SK-N-SH treated with all-trans-retinoic acid at 6 μM for 48 hours (cell line): ENCODE data around the gene RBKS.

Experiments
- ATAC-seq: fragments of 200-7000 bp; cut with Tn5 transposase; 3 replicates; pipeline ENCODE4 v1.9.1; 2020; ENCODE audit warnings: mild to moderate bottlenecking, moderate library complexity
- ARNTL ChIP-seq: fragments of 450-650 bp; formaldehyde crosslinking; IDR thresholded peaks from 2 replicates; pipeline ENCODE4 v1.5.0; 2020; ENCODE audit warnings: low read depth, mild to moderate bottlenecking, moderate library complexity, borderline replicate concordance
- BACH2 ChIP-seq: fragments of 250-450 bp; sonication (Bioruptor Pico); IDR thresholded peaks from 2 replicates; pipeline ENCODE4 v1.9.0; 2021; ENCODE audit warnings: mild to moderate bottlenecking, borderline replicate concordance
- CSDC2 ChIP-seq: fragments of 250-450 bp; sonication (Bioruptor Pico); IDR thresholded peaks from 2 replicates; pipeline ENCODE4 v1.5.0; 2020; ENCODE audit warnings: mild to moderate bottlenecking, moderate library complexity
- ESRRG ChIP-seq: fragments of 250-450 bp; sonication (Bioruptor Pico); IDR thresholded peaks from 2 replicates; pipeline ENCODE4 v1.6.1; 2021; ENCODE audit warnings: mild to moderate bottlenecking
- GLIS3 ChIP-seq: fragments of 250-450 bp; sonication (Bioruptor Pico); IDR thresholded peaks from 2 replicates; pipeline ENCODE4 v1.5.0; 2020; ENCODE audit warnings: mild to moderate bottlenecking, moderate library complexity
- ISL1 ChIP-seq: fragments of 250-450 bp; sonication (Bioruptor Pico); IDR thresholded peaks from 2 replicates; pipeline ENCODE4 v2.1.2; 2022; ENCODE audit warnings: mild to moderate bottlenecking, moderate library complexity
- OSR1 ChIP-seq: fragments of 250-450 bp; sonication (Bioruptor Pico); IDR thresholded peaks from 2 replicates; pipeline ENCODE4 v1.8.0; 2022; ENCODE audit warnings: moderate library complexity, mild to moderate bottlenecking, inconsistent platforms
- POU6F1 ChIP-seq: fragments of 250-450 bp; sonication (Bioruptor Pico); IDR thresholded peaks from 2 replicates; pipeline ENCODE4 v1.8.0; 2021; ENCODE audit warnings: low read depth, mild to moderate bottlenecking, moderate library complexity, borderline replicate concordance
- PPARA ChIP-seq: fragments of 250-450 bp; sonication (Bioruptor Pico); IDR thresholded peaks from 2 replicates; pipeline ENCODE4 v1.5.0; 2020; ENCODE audit warnings: mild to moderate bottlenecking, borderline replicate concordance
- RARB ChIP-seq: fragments of 250-450 bp; sonication (Bioruptor Pico); IDR thresholded peaks from 2 replicates; pipeline ENCODE4 v1.8.0; 2021; ENCODE audit warnings: mild to moderate bottlenecking, moderate library complexity
- SNAI2 ChIP-seq: fragments of 250-450 bp; sonication (Bioruptor Pico); IDR thresholded peaks from 2 replicates; pipeline ENCODE4 v1.5.0; 2020; ENCODE audit warnings: mild to moderate bottlenecking, moderate library complexity
- TCF4 ChIP-seq: fragments of 250-450 bp; sonication (Bioruptor Pico); IDR thresholded peaks from 2 replicates; pipeline ENCODE4 v1.8.0; 2021; ENCODE audit warnings: mild to moderate bottlenecking, moderate library complexity, borderline replicate concordance
- TOX ChIP-seq: fragments of 250-450 bp; sonication (Bioruptor Pico); IDR thresholded peaks from 2 replicates; pipeline ENCODE4 v1.8.0; 2021; ENCODE audit warnings: mild to moderate bottlenecking, moderate library complexity, borderline replicate concordance
- ZC3H10 ChIP-seq: fragments of 250-450 bp; sonication (Bioruptor Pico); IDR thresholded peaks from 2 replicates; pipeline ENCODE4 v1.5.1; 2021; ENCODE audit warnings: mild to moderate bottlenecking, moderate library complexity
- ZFP3 ChIP-seq: fragments of 250-450 bp; sonication (Bioruptor Pico); IDR thresholded peaks from 2 replicates; pipeline ENCODE4 v1.5.0; 2020; ENCODE audit warnings: mild to moderate bottlenecking, moderate library complexity
- ZFP30 ChIP-seq: fragments of 450-650 bp; formaldehyde crosslinking; IDR thresholded peaks from 2 replicates; pipeline ENCODE4 v1.5.0; 2022; ENCODE audit warnings: mild to moderate bottlenecking, moderate library complexity
- ZNF565 ChIP-seq: fragments of 450-650 bp; formaldehyde crosslinking; conservative IDR thresholded peaks from 2 replicates; pipeline ENCODE4 v1.5.0; 2020; ENCODE audit warnings: low read depth, mild to moderate bottlenecking, moderate library complexity
- ZNF70 ChIP-seq: fragments of 450-650 bp; formaldehyde crosslinking; IDR thresholded peaks from 2 replicates; pipeline ENCODE4 v1.5.0; 2020; ENCODE audit warnings: mild to moderate bottlenecking, moderate library complexity
- ZNF8 ChIP-seq: fragments of 450-650 bp; formaldehyde crosslinking; IDR thresholded peaks from 2 replicates; pipeline ENCODE4 v1.5.0; 2020; ENCODE audit warnings: mild to moderate bottlenecking, moderate library complexity
- TF ChIP-seq, protein P1 (sequence below): fragments of 250-450 bp; sonication (Bioruptor Pico); IDR thresholded peaks from 2 replicates; pipeline ENCODE4 v1.5.0; 2020; ENCODE audit warnings: mild to moderate bottlenecking, moderate library complexity
- TF ChIP-seq, protein P2 (sequence below): fragments of 250-450 bp; sonication (Bioruptor Pico); IDR thresholded peaks from 2 replicates; pipeline ENCODE4 v1.5.1; 2020; ENCODE audit warnings: low read depth, mild to moderate bottlenecking, moderate library complexity
- TF ChIP-seq, protein P3 (sequence below): fragments of 250-450 bp; sonication (Bioruptor Pico); IDR thresholded peaks from 2 replicates; pipeline ENCODE4 v1.8.0; 2020; ENCODE audit warnings: mild to moderate bottlenecking, moderate library complexity, borderline replicate concordance

Gene RBKS

GRCh38 chr2:27932396-27932795 lies 42.2 kb upstream of the RBKS start:
- TF ChIP-seq BACH2 (CRISPR knock-in tag): no peak
- no peak for TF ChIP-seq TOX (CRISPR knock-in tag)
- TF ChIP-seq, protein P1, sequence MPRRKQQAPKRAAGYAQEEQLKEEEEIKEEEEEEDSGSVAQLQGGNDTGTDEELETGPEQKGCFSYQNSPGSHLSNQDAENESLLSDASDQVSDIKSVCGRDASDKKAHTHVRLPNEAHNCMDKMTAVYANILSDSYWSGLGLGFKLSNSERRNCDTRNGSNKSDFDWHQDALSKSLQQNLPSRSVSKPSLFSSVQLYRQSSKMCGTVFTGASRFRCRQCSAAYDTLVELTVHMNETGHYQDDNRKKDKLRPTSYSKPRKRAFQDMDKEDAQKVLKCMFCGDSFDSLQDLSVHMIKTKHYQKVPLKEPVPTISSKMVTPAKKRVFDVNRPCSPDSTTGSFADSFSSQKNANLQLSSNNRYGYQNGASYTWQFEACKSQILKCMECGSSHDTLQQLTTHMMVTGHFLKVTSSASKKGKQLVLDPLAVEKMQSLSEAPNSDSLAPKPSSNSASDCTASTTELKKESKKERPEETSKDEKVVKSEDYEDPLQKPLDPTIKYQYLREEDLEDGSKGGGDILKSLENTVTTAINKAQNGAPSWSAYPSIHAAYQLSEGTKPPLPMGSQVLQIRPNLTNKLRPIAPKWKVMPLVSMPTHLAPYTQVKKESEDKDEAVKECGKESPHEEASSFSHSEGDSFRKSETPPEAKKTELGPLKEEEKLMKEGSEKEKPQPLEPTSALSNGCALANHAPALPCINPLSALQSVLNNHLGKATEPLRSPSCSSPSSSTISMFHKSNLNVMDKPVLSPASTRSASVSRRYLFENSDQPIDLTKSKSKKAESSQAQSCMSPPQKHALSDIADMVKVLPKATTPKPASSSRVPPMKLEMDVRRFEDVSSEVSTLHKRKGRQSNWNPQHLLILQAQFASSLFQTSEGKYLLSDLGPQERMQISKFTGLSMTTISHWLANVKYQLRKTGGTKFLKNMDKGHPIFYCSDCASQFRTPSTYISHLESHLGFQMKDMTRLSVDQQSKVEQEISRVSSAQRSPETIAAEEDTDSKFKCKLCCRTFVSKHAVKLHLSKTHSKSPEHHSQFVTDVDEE: no peak
- TF ChIP-seq ISL1: no peak
- no peak for TF ChIP-seq OSR1 (CRISPR knock-in tag)
- no peak for TF ChIP-seq CSDC2 (CRISPR knock-in tag)
- no peak for TF ChIP-seq RARB (CRISPR knock-in tag)
- no peak for TF ChIP-seq ARNTL (CRISPR knock-in tag)
- no peak for TF ChIP-seq PPARA (CRISPR knock-in tag)
- no peak for TF ChIP-seq ZNF8
- TF ChIP-seq, protein P2, sequence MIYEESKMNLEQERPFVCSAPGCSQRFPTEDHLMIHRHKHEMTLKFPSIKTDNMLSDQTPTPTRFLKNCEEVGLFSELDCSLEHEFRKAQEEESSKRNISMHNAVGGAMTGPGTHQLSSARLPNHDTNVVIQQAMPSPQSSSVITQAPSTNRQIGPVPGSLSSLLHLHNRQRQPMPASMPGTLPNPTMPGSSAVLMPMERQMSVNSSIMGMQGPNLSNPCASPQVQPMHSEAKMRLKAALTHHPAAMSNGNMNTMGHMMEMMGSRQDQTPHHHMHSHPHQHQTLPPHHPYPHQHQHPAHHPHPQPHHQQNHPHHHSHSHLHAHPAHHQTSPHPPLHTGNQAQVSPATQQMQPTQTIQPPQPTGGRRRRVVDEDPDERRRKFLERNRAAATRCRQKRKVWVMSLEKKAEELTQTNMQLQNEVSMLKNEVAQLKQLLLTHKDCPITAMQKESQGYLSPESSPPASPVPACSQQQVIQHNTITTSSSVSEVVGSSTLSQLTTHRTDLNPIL (CRISPR knock-in tag): no peak
- TF ChIP-seq, protein P3, sequence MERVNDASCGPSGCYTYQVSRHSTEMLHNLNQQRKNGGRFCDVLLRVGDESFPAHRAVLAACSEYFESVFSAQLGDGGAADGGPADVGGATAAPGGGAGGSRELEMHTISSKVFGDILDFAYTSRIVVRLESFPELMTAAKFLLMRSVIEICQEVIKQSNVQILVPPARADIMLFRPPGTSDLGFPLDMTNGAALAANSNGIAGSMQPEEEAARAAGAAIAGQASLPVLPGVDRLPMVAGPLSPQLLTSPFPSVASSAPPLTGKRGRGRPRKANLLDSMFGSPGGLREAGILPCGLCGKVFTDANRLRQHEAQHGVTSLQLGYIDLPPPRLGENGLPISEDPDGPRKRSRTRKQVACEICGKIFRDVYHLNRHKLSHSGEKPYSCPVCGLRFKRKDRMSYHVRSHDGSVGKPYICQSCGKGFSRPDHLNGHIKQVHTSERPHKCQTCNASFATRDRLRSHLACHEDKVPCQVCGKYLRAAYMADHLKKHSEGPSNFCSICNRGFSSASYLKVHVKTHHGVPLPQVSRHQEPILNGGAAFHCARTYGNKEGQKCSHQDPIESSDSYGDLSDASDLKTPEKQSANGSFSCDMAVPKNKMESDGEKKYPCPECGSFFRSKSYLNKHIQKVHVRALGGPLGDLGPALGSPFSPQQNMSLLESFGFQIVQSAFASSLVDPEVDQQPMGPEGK (CRISPR knock-in tag): no peak
- no peak for TF ChIP-seq ZC3H10 (CRISPR knock-in tag)
- TF ChIP-seq ZNF70 (CRISPR knock-in tag): no peak
- no peak for TF ChIP-seq ZFP30 (CRISPR knock-in tag)
- TF ChIP-seq TCF4 (CRISPR knock-in tag): no peak
- TF ChIP-seq ESRRG (CRISPR knock-in tag): no peak
- TF ChIP-seq SNAI2 (CRISPR knock-in tag): no peak
- no peak for TF ChIP-seq ZFP3 (CRISPR knock-in tag)
- no peak for TF ChIP-seq ZNF565
- peak; percentile 68 for ATAC-seq

DNA sequence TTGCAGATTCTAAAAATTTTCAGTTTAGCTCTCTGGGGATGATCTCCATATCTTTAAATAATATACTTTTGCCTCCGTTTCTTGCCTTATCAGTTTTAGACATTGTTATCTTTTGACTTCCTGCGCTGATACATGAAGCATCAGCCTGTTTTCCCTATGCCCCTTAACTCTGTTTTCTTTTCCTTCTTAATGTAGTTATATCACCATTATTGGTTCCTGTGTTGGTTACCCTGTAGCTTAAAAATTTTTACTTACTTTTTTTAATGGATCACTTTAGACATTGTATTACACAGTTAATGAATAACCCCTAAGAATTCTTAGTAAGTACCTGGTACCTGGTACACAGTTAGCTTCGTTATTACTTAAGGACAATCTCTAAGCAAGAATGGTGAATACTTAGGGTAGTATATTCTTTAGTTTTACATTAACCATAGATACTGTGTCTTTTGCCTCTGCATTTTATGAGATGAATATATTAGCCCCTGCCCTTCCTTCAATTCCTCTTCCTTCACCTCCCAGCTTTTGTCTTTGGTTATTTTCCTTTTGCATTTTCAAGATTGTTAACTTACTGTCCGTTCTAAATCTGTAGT lies 41.3 kb upstream of the RBKS start:
- no peak for TF ChIP-seq ZNF565
- peak; percentile 69 for TF ChIP-seq ISL1
- TF ChIP-seq ZFP3 (CRISPR knock-in tag): no peak
- TF ChIP-seq OSR1 (CRISPR knock-in tag): no peak
- TF ChIP-seq TOX (CRISPR knock-in tag): no peak
- TF ChIP-seq TCF4 (CRISPR knock-in tag): peak; percentile 67; the same call in 1 of the 2 replicates
- TF ChIP-seq ESRRG (CRISPR knock-in tag): no peak
- peak; percentile 81 for TF ChIP-seq ZNF70 (CRISPR knock-in tag)
- TF ChIP-seq, protein P1: peak; percentile 26; the same call in 1 of the 2 replicates
- no peak for ATAC-seq

GRCh38 chr2:27929916-27930486 lies 39.8 kb upstream of the RBKS start:
- TF ChIP-seq RARB (CRISPR knock-in tag): no peak
- no peak for TF ChIP-seq ZNF70 (CRISPR knock-in tag)
- TF ChIP-seq SNAI2 (CRISPR knock-in tag): no peak
- TF ChIP-seq CSDC2 (CRISPR knock-in tag): no peak
- no peak for TF ChIP-seq POU6F1 (CRISPR knock-in tag)
- TF ChIP-seq ISL1: no peak
- TF ChIP-seq BACH2 (CRISPR knock-in tag): no peak
- TF ChIP-seq, protein P3 (CRISPR knock-in tag): no peak
- TF ChIP-seq ZNF8: no peak
- no peak for TF ChIP-seq ESRRG (CRISPR knock-in tag)
- TF ChIP-seq PPARA (CRISPR knock-in tag): no peak
- TF ChIP-seq GLIS3 (CRISPR knock-in tag): no peak
- TF ChIP-seq TOX (CRISPR knock-in tag): no peak
- no peak for TF ChIP-seq ZFP30 (CRISPR knock-in tag)
- TF ChIP-seq TCF4 (CRISPR knock-in tag): no peak
- no peak for TF ChIP-seq ZC3H10 (CRISPR knock-in tag)
- no peak for ATAC-seq
